RWPE2 (cell line): Measurements from ENCODE around the gene TMEM89.

Experiments
- ATAC-seq: fragments of 200-7000 bp; cut with Tn5 transposase; 3 replicates; pipeline ENCODE4 v1.9.1; 2021; ENCODE audit warnings: low read depth
- DNase-seq: peaks from one replicate; pipeline ENCODE4 v3.0.0-alpha.2; 2020; ENCODE audit warnings: low spot score
- H3K27ac ChIP-seq: fragments of 450-650 bp; 2 replicates; pipeline ENCODE4 v1.5.1; 2017; ENCODE audit warnings: mild to moderate bottlenecking; ENCODE audit not compliant: poor library complexity, severe bottlenecking
- H3K27me3 ChIP-seq: fragments of 250-450 bp; sonication (Bioruptor Pico); 2 replicates; pipeline ENCODE4 v1.5.1; 2021; ENCODE audit warnings: mild to moderate bottlenecking, moderate library complexity; ENCODE audit not compliant: insufficient read depth, poor library complexity, severe bottlenecking
- H3K36me3 ChIP-seq: fragments of 250-450 bp; sonication (Bioruptor Pico); 2 replicates; pipeline ENCODE4 v1.5.1; 2020; ENCODE audit warnings: low read depth, mild to moderate bottlenecking, moderate library complexity
- H3K4me1 ChIP-seq: fragments of 250-450 bp; sonication (Bioruptor Pico); 2 replicates; pipeline ENCODE4 v1.5.1; 2021; ENCODE audit warnings: mild to moderate bottlenecking, moderate library complexity; ENCODE audit not compliant: insufficient read depth, poor library complexity, severe bottlenecking
- H3K4me3 ChIP-seq: fragments of 250-450 bp; sonication (Bioruptor Pico); 2 replicates; pipeline ENCODE4 v1.5.1; 2021; ENCODE audit warnings: mild to moderate bottlenecking, moderate library complexity; ENCODE audit not compliant: severe bottlenecking
- H3K9me3 ChIP-seq: fragments of 250-450 bp; sonication (Bioruptor Pico); 2 replicates; pipeline ENCODE4 v1.5.1; 2021; ENCODE audit warnings: mild to moderate bottlenecking, moderate library complexity; ENCODE audit not compliant: severe bottlenecking
- CTCF ChIP-seq: fragments of 450-650 bp; IDR thresholded peaks from one replicate; pipeline ENCODE4 v1.5.1; 2017; ENCODE audit warnings: mild to moderate bottlenecking, moderate library complexity; ENCODE audit not compliant: poor library complexity, severe bottlenecking

TMEM89 gene

GRCh38 chr3:48573973-48574585 lies 47.5 kb downstream of the TMEM89 start:
- DNase-seq (no peak), ATAC-seq (no peak)
- H3K4me3 ChIP-seq = no peak overlapping the region
- H3K9me3 ChIP-seq = no peaks in the 10 kb centered on the region
- H3K36me3 ChIP-seq = peaks cover 100% of the 10 kb centered on the region
- H3K4me1 ChIP-seq = no peaks in the 10 kb centered on the region
- no peak for TF ChIP-seq CTCF
- no peak overlapping the region for H3K27ac ChIP-seq
- no peaks in the 10 kb centered on the region for H3K27me3 ChIP-seq

- DNase-seq = no peak
- peaks cover 100% of the 10 kb centered on the region for H3K36me3 ChIP-seq
- no peak overlapping the region for H3K4me3 ChIP-seq
- no peak overlapping the region for H3K27ac ChIP-seq
- TF ChIP-seq CTCF = no peak
- ATAC-seq = no peak
- no peaks in the 10 kb centered on the region for H3K9me3 ChIP-seq
- H3K27me3 ChIP-seq = no peaks in the 10 kb centered on the region
- H3K4me1 ChIP-seq = no peaks in the 10 kb centered on the region
These were observed 49.1 kb downstream of the TMEM89 start for GRCh38 chr3:48572517-48572916.

- H3K4me3 ChIP-seq = no peak overlapping the region
- no peak for TF ChIP-seq CTCF
- H3K27me3 ChIP-seq = no peaks in the 10 kb centered on the region
- peaks cover 100% of the 10 kb centered on the region for H3K36me3 ChIP-seq
- DNase-seq (no peak), ATAC-seq (no peak)
- peaks cover under 1% of the 10 kb centered on the region for H3K4me1 ChIP-seq
- no peaks in the 10 kb centered on the region for H3K9me3 ChIP-seq
- H3K27ac ChIP-seq = no peak overlapping the region
These were observed 49.6 kb downstream of the TMEM89 start for GRCh38 chr3:48571938-48572337.
